ENCODE results near the gene ASCC1.

DNA sequence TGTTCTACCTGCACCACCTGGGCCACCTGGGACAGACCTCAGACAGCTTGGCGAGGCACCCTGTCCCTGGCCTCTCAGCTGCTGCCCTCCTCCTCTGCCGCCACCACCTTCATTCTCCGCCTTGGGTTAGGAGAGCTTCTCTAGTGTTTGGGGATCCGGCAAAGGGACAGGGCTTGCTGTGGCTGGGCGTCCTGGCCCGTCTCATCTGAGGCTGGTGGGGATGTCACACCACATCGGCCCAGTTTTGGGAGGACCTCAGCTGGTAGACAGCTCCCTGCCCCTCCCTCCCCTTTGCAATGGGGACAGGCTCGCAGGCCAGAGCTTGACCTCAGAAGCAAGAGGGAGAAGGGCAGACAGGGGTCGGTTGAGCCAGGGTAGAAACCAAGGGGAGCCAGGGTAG lies 154.1 kb downstream of the ASCC1 start:
- TF ChIP-seq, protein P1, sequence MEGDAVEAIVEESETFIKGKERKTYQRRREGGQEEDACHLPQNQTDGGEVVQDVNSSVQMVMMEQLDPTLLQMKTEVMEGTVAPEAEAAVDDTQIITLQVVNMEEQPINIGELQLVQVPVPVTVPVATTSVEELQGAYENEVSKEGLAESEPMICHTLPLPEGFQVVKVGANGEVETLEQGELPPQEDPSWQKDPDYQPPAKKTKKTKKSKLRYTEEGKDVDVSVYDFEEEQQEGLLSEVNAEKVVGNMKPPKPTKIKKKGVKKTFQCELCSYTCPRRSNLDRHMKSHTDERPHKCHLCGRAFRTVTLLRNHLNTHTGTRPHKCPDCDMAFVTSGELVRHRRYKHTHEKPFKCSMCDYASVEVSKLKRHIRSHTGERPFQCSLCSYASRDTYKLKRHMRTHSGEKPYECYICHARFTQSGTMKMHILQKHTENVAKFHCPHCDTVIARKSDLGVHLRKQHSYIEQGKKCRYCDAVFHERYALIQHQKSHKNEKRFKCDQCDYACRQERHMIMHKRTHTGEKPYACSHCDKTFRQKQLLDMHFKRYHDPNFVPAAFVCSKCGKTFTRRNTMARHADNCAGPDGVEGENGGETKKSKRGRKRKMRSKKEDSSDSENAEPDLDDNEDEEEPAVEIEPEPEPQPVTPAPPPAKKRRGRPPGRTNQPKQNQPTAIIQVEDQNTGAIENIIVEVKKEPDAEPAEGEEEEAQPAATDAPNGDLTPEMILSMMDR (IDR thresholded peaks at IDR 0.05), result no peak
- no peak for TF ChIP-seq POLR2A (IDR thresholded peaks at IDR 0.05)
- no peak for TF ChIP-seq POLR2AphosphoS5 (IDR thresholded peaks at IDR 0.05)

Data from stomach (tissue), 4 donors.